ENCODE measurements around the gene MLPH. TPM values are rescaled to one million over a fixed set of nuclear protein-coding genes. Genes with fewer than 3 reads are reported as not detected.

The MLPH gene
- total and polyA plus RNA-seq, 9 of the 15 experiments (the other 6 are each of a cell fraction or from before 2014, with no cell fraction given): 0.22 TPM; not detected in 8

DNA sequence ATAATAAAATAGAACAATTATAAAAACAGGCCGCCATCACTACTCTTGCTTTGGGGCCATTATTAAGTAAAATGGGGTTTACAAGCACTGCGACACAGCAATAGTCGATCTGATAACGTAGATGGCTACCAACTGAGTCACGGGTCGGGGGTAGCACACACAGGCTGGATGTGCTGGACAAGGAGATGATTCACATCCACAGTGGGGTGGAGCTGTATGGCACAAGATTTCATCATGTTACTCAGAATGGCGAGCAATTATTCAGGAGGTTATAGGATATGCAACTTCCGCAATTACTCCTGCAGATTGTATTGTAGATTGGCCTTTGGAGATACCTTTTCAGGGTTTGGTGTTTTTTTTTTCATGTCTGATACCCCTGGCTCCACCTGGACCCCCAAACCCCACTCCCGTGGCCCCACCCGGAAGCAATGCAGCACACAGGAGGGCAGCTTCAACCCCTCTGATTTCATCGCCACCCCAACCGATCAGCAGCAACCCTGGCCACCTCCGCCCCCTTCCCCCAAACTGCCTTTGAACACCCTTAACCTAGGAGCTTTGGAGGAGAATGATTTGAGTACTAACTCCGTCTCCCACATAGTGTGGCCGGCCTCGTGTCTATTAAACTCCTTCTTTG, 21.4 kb upstream of the MLPH start (continued):
- TF ChIP-seq, protein P1, sequence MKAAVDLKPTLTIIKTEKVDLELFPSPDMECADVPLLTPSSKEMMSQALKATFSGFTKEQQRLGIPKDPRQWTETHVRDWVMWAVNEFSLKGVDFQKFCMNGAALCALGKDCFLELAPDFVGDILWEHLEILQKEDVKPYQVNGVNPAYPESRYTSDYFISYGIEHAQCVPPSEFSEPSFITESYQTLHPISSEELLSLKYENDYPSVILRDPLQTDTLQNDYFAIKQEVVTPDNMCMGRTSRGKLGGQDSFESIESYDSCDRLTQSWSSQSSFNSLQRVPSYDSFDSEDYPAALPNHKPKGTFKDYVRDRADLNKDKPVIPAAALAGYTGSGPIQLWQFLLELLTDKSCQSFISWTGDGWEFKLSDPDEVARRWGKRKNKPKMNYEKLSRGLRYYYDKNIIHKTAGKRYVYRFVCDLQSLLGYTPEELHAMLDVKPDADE (conservative IDR thresholded peaks at IDR 0.05; ENCODE audit: control insufficient read depth, low read depth, low read length): no peak
- 0 out of 2 replicates have a peak, but pooled peaks have one; percentile 14 for TF ChIP-seq GTF2E2 (tag; IDR thresholded peaks at IDR 0.05)
- TF ChIP-seq POLR2G (IDR thresholded peaks at IDR 0.05; ENCODE audit: low read depth, low read length): peak; percentile 31; the same call in 1 of the 2 replicates
- TF ChIP-seq, protein P2, sequence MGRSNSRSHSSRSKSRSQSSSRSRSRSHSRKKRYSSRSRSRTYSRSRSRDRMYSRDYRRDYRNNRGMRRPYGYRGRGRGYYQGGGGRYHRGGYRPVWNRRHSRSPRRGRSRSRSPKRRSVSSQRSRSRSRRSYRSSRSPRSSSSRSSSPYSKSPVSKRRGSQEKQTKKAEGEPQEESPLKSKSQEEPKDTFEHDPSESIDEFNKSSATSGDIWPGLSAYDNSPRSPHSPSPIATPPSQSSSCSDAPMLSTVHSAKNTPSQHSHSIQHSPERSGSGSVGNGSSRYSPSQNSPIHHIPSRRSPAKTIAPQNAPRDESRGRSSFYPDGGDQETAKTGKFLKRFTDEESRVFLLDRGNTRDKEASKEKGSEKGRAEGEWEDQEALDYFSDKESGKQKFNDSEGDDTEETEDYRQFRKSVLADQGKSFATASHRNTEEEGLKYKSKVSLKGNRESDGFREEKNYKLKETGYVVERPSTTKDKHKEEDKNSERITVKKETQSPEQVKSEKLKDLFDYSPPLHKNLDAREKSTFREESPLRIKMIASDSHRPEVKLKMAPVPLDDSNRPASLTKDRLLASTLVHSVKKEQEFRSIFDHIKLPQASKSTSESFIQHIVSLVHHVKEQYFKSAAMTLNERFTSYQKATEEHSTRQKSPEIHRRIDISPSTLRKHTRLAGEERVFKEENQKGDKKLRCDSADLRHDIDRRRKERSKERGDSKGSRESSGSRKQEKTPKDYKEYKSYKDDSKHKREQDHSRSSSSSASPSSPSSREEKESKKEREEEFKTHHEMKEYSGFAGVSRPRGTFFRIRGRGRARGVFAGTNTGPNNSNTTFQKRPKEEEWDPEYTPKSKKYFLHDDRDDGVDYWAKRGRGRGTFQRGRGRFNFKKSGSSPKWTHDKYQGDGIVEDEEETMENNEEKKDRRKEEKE (IDR thresholded peaks at IDR 0.05; ENCODE audit: borderline replicate concordance in 1 of 2, control insufficient read depth in 1 of 2, low read depth in 2 of 2, low read length in 1 of 2): no peak
- no peak for TF ChIP-seq MAFG (tag; conservative IDR thresholded peaks at IDR 0.05)
- no peak for TF ChIP-seq POLR2A (conservative IDR thresholded peaks at IDR 0.05)
- TF ChIP-seq, protein P3, sequence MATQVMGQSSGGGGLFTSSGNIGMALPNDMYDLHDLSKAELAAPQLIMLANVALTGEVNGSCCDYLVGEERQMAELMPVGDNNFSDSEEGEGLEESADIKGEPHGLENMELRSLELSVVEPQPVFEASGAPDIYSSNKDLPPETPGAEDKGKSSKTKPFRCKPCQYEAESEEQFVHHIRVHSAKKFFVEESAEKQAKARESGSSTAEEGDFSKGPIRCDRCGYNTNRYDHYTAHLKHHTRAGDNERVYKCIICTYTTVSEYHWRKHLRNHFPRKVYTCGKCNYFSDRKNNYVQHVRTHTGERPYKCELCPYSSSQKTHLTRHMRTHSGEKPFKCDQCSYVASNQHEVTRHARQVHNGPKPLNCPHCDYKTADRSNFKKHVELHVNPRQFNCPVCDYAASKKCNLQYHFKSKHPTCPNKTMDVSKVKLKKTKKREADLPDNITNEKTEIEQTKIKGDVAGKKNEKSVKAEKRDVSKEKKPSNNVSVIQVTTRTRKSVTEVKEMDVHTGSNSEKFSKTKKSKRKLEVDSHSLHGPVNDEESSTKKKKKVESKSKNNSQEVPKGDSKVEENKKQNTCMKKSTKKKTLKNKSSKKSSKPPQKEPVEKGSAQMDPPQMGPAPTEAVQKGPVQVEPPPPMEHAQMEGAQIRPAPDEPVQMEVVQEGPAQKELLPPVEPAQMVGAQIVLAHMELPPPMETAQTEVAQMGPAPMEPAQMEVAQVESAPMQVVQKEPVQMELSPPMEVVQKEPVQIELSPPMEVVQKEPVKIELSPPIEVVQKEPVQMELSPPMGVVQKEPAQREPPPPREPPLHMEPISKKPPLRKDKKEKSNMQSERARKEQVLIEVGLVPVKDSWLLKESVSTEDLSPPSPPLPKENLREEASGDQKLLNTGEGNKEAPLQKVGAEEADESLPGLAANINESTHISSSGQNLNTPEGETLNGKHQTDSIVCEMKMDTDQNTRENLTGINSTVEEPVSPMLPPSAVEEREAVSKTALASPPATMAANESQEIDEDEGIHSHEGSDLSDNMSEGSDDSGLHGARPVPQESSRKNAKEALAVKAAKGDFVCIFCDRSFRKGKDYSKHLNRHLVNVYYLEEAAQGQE (IDR thresholded peaks at IDR 0.05; ENCODE audit: borderline replicate concordance): no peak
- TF ChIP-seq, protein P3 (CRISPR knock-in tag; IDR thresholded peaks at IDR 0.05; ENCODE audit: low read depth): no peak
- TF ChIP-seq ZNF12 (CRISPR knock-in tag; IDR thresholded peaks at IDR 0.05): no peak
- no peak for TF ChIP-seq DNMT1 (IDR thresholded peaks at IDR 0.05)
- TF ChIP-seq BACH1 (tag; IDR thresholded peaks at IDR 0.05): 0 out of 2 replicates have a peak, but pooled peaks have one; percentile 67
- TF ChIP-seq, protein P4, sequence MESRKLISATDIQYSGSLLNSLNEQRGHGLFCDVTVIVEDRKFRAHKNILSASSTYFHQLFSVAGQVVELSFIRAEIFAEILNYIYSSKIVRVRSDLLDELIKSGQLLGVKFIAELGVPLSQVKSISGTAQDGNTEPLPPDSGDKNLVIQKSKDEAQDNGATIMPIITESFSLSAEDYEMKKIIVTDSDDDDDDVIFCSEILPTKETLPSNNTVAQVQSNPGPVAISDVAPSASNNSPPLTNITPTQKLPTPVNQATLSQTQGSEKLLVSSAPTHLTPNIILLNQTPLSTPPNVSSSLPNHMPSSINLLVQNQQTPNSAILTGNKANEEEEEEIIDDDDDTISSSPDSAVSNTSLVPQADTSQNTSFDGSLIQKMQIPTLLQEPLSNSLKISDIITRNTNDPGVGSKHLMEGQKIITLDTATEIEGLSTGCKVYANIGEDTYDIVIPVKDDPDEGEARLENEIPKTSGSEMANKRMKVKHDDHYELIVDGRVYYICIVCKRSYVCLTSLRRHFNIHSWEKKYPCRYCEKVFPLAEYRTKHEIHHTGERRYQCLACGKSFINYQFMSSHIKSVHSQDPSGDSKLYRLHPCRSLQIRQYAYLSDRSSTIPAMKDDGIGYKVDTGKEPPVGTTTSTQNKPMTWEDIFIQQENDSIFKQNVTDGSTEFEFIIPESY (CRISPR knock-in tag; IDR thresholded peaks at IDR 0.05): no peak
- TF ChIP-seq ZFX (CRISPR knock-in tag; IDR thresholded peaks at IDR 0.05): no peak

Measured in K562 (cell line).